Adrenal gland (tissue), 12 donors: ENCODE data around the gene SPPL3. TPM values are rescaled to one million over a fixed set of nuclear protein-coding genes. Genes with fewer than 3 reads are reported as not detected.

Experiments used
- DNase-seq, 7 donors: peaks; one replicate each; pipeline ENCODE4 v3.0.0-alpha.2; 2019 to 2020
- H3K27ac ChIP-seq, 5 donors: fragments of 200-600 bp; sonication (generic) in 4 of 5; 1 replicate in 3 of 5; 2 replicates in 2 of 5; pipeline versions ENCODE4 v1.5.1 to v1.8.0; 2016 to 2020; ENCODE audit warnings: mild to moderate bottlenecking in 1 of 5
- H3K27me3 ChIP-seq: fragments of 200-600 bp; 2 replicates; pipeline ENCODE4 v1.8.0; 2021
- H3K36me3 ChIP-seq, 2 donors: fragments of 200-600 bp; replicated peaks in 1 of 2; 1 replicate in 1 of 2; 2 replicates in 1 of 2; pipeline versions ENCODE4 v1.5.1 to v1.8.0; 2018 to 2022
- H3K4me1 ChIP-seq, 2 donors: fragments of 200-600 bp; replicated peaks in 1 of 2; 1 replicate in 1 of 2; 2 replicates in 1 of 2; pipeline versions ENCODE4 v1.5.1 to v1.8.0; 2018 to 2021
- H3K4me3 ChIP-seq, 4 donors: fragments of 200-600 bp; sonication (generic) in 3 of 4; one replicate each; pipeline ENCODE4 v1.5.1; 2016 to 2018
- H3K9me3 ChIP-seq, 3 donors: fragments of 200-600 bp; sonication (generic) in 1 of 3; replicated peaks in 1 of 3; 1 replicate in 2 of 3; 2 replicates in 1 of 3; pipeline versions ENCODE4 v1.5.1 to v1.8.0; 2016 to 2021
- CTCF ChIP-seq, 6 experiments: fragments of 450-650 bp in 4 of 6; fragments of 200-600 bp in 2 of 6; sonication (generic) in 1 of 6; IDR thresholded peaks; 1 replicate in 5 of 6; 2 replicates in 1 of 6; pipeline versions ENCODE4 v1.5.1 to v1.8.0; 2016 to 2021; ENCODE audit warnings: antibody characterized with exemption in 6 of 6, mild to moderate bottlenecking in 2 of 6, moderate library complexity in 1 of 6
- POLR2A ChIP-seq, 2 donors: fragments of 450-650 bp; IDR thresholded peaks; one replicate each; pipeline ENCODE4 v1.6.1; 2017; ENCODE audit warnings: antibody characterized with exemption in 2 of 2, mild to moderate bottlenecking in 2 of 2, moderate library complexity in 1 of 2
- WGBS, 4 donors: extraction: QIAGEN DNeasy Blood & Tissue Kit in 2 of 4; methylation state at CpG; one replicate each; pipeline versions ENCODE4 v1.1.5 to v1.1.7; 2013 to 2017; 5-methylcytosine and 5-hydroxymethylcytosine counted together
- intact Hi-C, 2 donors: fragments of 100-400 bp; cut with DNase I; formaldehyde crosslinking; loops; one replicate each; pipeline versions ENCODE4 v1.14.1 to v1.15.0; 2022 to 2023
- polyA plus RNA-seq, 3 donors: library from polyadenylated mRNA; stranded (reverse); fragments of 200-250 nt in 2 of 3; fragments of 350-450 nt in 1 of 3; fragmentation: Illumina TruSeq in 1 of 3; extraction: RNeasy Lipid Tissue Mini Kit (QIAGEN cat#74804) in 1 of 3; gene quantifications; one replicate each; pipeline ENCODE4 v1.2.3, GENCODE V29; 2013 to 2014
- total RNA-seq, 9 donors: library from RNA; depleted of rRNA in 4 of 9; stranded (reverse); fragments of >200 nt in 4 of 9; fragments of 120-200 nt in 1 of 9; fragmentation: NEBNext Ultra II Directional in 1 of 9; extraction: Animal tissue kit (Norgen Biotek cat#: 25700) in 1 of 9; gene quantifications; one replicate each; pipeline versions ENCODE4 v1.1.0 to v1.2.4, GENCODE V29; 2013 to 2023
- donor health status: healthy with polysubstance abuse.
- donor health status: Bipolar disorder and iron deficiency.
- donor health status: DM: yes; HTN: yes; CAD: no.
- donor health status: DM: no; HTN: no; CAD: no.
- donor health status: DM: no; HTN: no; CAD: no.
- donor health status: DM: yes; HTN: yes; CAD: no.

Gene SPPL3
- total and polyA plus RNA-seq, 12 donors = 10.5 to 50.6 (median 21.3) TPM

DNA sequence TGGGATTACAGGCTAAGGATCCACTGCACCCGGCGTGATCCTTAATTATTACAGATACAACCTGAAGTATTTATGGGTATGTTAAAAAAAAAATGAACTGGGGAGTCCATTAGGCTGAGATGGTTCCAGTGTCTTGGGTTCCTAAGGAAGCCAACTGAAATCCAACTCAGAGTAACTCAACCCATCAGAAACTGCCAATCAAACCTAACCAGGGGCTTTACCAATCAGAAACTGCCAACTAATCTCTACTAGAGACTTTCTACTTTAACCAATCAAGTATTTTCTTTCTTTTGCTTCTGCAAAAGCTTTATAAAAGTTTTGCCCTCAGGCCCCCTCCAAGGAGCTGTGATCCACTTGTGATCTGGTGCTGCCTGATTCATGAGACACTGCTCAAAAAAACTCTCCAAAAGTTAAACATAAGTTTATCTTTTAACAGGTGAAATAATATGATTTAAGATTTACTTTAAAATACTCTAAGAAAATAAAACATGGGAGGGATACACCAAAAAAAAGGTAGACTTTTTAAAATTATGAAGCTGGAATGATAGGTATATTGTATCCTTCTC is 90.5 kb downstream of the SPPL3 start:
- DNase-seq = no peak
- peaks cover 0 to 12% of the 10 kb centered on the region in 2 donors for H3K4me1 ChIP-seq
- 95 to 100% (median 100%) methylated on average over 1 to 2 of the region's 2 CpGs for WGBS, 4 donors
- TF ChIP-seq POLR2A (IDR thresholded peaks at IDR 0.05) (no peak), CTCF (IDR thresholded peaks at IDR 0.05) (no peak)
- no peaks in the 10 kb centered on the region for H3K27me3 ChIP-seq
- intact Hi-C loops = no loop called here
- no peak overlapping the region for H3K27ac ChIP-seq
- no peaks in the 10 kb centered on the region for H3K36me3 ChIP-seq
- H3K9me3 ChIP-seq = no peaks in the 10 kb centered on the region
- H3K4me3 ChIP-seq = no peak overlapping the region

GRCh38 chr12:120810021-120810420 is 94.1 kb downstream of the SPPL3 start:
- WGBS, 4 donors = 95 to 99% (median 96%) methylated on average over 3 of the region's 3 CpGs
- intact Hi-C loops = no loop called here

DNA sequence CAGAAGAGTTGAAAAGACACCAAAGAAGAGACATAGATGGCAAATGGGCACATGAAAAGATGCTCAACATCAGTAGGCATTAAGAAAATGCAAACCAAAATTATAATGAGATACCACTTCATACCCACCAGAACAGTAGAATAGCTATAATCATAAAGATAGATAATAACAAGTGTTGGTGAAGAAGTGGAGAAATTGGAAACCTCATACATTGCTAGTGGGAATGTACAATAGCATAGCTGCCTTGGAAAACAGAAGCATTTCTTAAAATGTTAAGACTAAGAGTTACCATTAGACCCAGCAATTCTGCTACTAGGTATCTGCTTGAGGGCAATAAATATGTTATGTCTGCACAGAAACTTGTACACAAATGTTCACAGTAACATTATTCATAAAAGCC is 99.7 kb downstream of the SPPL3 start:
- no peak for DNase-seq
- intact Hi-C loops = no loop called here
- no peaks in the 10 kb centered on the region for H3K27me3 ChIP-seq
- H3K36me3 ChIP-seq = no peaks in the 10 kb centered on the region
- no peaks in the 10 kb centered on the region for H3K9me3 ChIP-seq
- TF ChIP-seq POLR2A (IDR thresholded peaks at IDR 0.05) (no peak), CTCF (IDR thresholded peaks at IDR 0.05) (no peak)
- H3K4me1 ChIP-seq = peaks cover 0 to 15% of the 10 kb centered on the region in 2 donors
- H3K4me3 ChIP-seq = no peak overlapping the region
- H3K27ac ChIP-seq = no peak overlapping the region

More at GRCh38 chr12:120810021-120810420, 94.1 kb downstream of the SPPL3 start:
- H3K27ac ChIP-seq = no peak overlapping the region
- no peak for DNase-seq
- H3K4me1 ChIP-seq = peaks cover 0 to 14% of the 10 kb centered on the region in 2 donors
- TF ChIP-seq CTCF (IDR thresholded peaks at IDR 0.05) (no peak), POLR2A (IDR thresholded peaks at IDR 0.05) (no peak)
- no peaks in the 10 kb centered on the region for H3K27me3 ChIP-seq
- no peaks in the 10 kb centered on the region for H3K36me3 ChIP-seq
- H3K4me3 ChIP-seq = no peak overlapping the region
- no peaks in the 10 kb centered on the region for H3K9me3 ChIP-seq

- 86 to 94% (median 90%) methylated on average over 2 of the region's 2 CpGs for WGBS, 4 donors
- TF ChIP-seq CTCF (IDR thresholded peaks at IDR 0.05) = no peak
- TF ChIP-seq POLR2A (IDR thresholded peaks at IDR 0.05) = no peak
- H3K4me1 ChIP-seq = peaks cover 0 to 11% of the 10 kb centered on the region in 2 donors
- no peaks in the 10 kb centered on the region for H3K36me3 ChIP-seq
- DNase-seq = no peak
- H3K27ac ChIP-seq = no peak overlapping the region
- peaks cover 0 to 1% (median 0%) of the 10 kb centered on the region in 3 donors for H3K9me3 ChIP-seq
- H3K27me3 ChIP-seq = no peaks in the 10 kb centered on the region
- H3K4me3 ChIP-seq = no peak overlapping the region
- intact Hi-C loops = no loop called here
These were observed 103.0 kb downstream of the SPPL3 start for GRCh38 chr12:120801146-120801545.
